ENCODE data around the gene SEMA7A.
"Not testable (repeated sequence)": the region's sequence is repeated elsewhere in the genome, so short reads cannot be mapped to it uniquely, and the experiment has no call there.

DNA sequence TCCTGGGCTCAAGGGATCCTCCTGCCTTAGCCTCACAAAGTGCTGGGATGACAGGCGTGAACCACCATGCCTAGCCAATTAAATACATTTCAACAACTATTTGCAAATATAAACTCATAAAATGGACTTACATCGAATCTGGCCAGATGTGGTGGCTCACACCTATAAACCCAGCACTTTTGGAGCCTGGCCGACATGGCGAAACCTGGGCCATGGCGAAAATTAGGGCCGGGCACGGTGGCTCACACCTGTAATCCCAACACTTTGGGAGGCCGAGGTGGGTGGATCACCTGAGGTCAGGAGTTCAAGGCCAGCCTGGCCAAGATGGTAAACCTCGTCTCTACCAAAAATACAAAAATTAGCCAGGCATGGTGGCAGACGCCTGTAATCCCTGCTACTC is 23.3 kb upstream of the SEMA7A start:
- not testable (repeated sequence) for TF ChIP-seq POLR2A (IDR thresholded peaks at IDR 0.05)
- TF ChIP-seq, protein P1, sequence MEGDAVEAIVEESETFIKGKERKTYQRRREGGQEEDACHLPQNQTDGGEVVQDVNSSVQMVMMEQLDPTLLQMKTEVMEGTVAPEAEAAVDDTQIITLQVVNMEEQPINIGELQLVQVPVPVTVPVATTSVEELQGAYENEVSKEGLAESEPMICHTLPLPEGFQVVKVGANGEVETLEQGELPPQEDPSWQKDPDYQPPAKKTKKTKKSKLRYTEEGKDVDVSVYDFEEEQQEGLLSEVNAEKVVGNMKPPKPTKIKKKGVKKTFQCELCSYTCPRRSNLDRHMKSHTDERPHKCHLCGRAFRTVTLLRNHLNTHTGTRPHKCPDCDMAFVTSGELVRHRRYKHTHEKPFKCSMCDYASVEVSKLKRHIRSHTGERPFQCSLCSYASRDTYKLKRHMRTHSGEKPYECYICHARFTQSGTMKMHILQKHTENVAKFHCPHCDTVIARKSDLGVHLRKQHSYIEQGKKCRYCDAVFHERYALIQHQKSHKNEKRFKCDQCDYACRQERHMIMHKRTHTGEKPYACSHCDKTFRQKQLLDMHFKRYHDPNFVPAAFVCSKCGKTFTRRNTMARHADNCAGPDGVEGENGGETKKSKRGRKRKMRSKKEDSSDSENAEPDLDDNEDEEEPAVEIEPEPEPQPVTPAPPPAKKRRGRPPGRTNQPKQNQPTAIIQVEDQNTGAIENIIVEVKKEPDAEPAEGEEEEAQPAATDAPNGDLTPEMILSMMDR (IDR thresholded peaks at IDR 0.05) = not testable (repeated sequence)
